GM18520 (cell line): ENCODE measurements around the gene TMEM270.
"Not testable (repeated sequence)": the region's sequence is repeated elsewhere in the genome, so short reads cannot be mapped to it uniquely, and the experiment has no call there.

Source experiments
- ATAC-seq: cut with Tn5 transposase; IDR thresholded peaks from one replicate; pipeline ENCODE4 v1.9.1; 2021; ENCODE audit not compliant: unreplicated experiment

TMEM270 gene

GRCh38 chr7:73831834-73832651 lies 28.9 kb upstream of the TMEM270 start:
- no peak for ATAC-seq

GRCh38 chr7:73832806-73833205 lies 28.2 kb upstream of the TMEM270 start:
- ATAC-seq: no peak

GRCh38 chr7:73833251-73833919 lies 27.6 kb upstream of the TMEM270 start:
- no peak for ATAC-seq

GRCh38 chr7:73834626-73835191 lies 26.2 kb upstream of the TMEM270 start:
- ATAC-seq: no peak

- ATAC-seq: not testable (repeated sequence)
Observed at GRCh38 chr7:73837167-73837566, 23.8 kb upstream of the TMEM270 start.

- no peak for ATAC-seq
Observed at GRCh38 chr7:73838642-73839041, 22.3 kb upstream of the TMEM270 start.

GRCh38 chr7:73839290-73839689 lies 21.7 kb upstream of the TMEM270 start:
- ATAC-seq: no peak

- no peak for ATAC-seq
Observed at GRCh38 chr7:73839743-73840714, 20.9 kb upstream of the TMEM270 start.

GRCh38 chr7:73840715-73841379 lies 20.1 kb upstream of the TMEM270 start:
- ATAC-seq: no peak

GRCh38 chr7:73841689-73842066 lies 19.3 kb upstream of the TMEM270 start:
- ATAC-seq: no peak

GRCh38 chr7:73842067-73842976 lies 18.6 kb upstream of the TMEM270 start, which contains the start of gene METTL27:
TSS of gene METTL27 (minus strand) at chr7:73842516. CDS start at chr7:73842140, 376 bp downstream.
- ATAC-seq: peak; percentile 73

- ATAC-seq: no peak
Observed at GRCh38 chr7:73844131-73844547, 16.8 kb upstream of the TMEM270 start.

GRCh38 chr7:73844848-73845460 lies 16.0 kb upstream of the TMEM270 start:
- ATAC-seq: no peak

- not testable (repeated sequence) for ATAC-seq
Observed at GRCh38 chr7:73845701-73846195, 15.2 kb upstream of the TMEM270 start.

- no peak for ATAC-seq
Observed at GRCh38 chr7:73847941-73848723, 12.8 kb upstream of the TMEM270 start.

- ATAC-seq: no peak
Observed at GRCh38 chr7:73850781-73851207, 10.2 kb upstream of the TMEM270 start.

GRCh38 chr7:73851410-73852338 lies 9.3 kb upstream of the TMEM270 start:
- peak; percentile 92 for ATAC-seq
